CD4-positive, alpha-beta T cell (primary cell): Measurements from ENCODE around the gene ZNF14. TPM values are rescaled to one million over a fixed set of nuclear protein-coding genes. Genes with fewer than 3 reads are reported as not detected.
A peak's percentile ranks its signal among the peaks of the same experiment; 100 is the strongest.
"Not testable (repeated sequence)": the region's sequence is repeated elsewhere in the genome, so short reads cannot be mapped to it uniquely, and the experiment has no call there.

Experiments
- ATAC-seq: fragments of 200-7000 bp; cut with Tn5 transposase; one replicate; pipeline ENCODE4 v1.10.0; 2022; ENCODE audit warnings: mild to moderate bottlenecking; ENCODE audit not compliant: poor library complexity
- CTCF ChIA-PET: fragments of 350-600 bp; sonication (Branson Sonifier 250); formaldehyde crosslinking; loops from one replicate; lab custom pipeline; 2021; ENCODE audit warnings: antibody characterized with exemption, inconsistent platforms; lab: Charles Lee
- POLR2A ChIA-PET: fragments of 350-600 bp; sonication (Branson Sonifier 250); formaldehyde crosslinking; loops from one replicate; lab custom pipeline; 2021; ENCODE audit warnings: antibody characterized with exemption, inconsistent platforms; lab: Charles Lee
- DNase-seq, 14 experiments: peaks; one replicate each; pipeline ENCODE4 v3.0.0-alpha.2; 2013 to 2020; ENCODE audit warnings: mixed read lengths in 2 of 14
- H3K27ac ChIP-seq, 2 donors: one replicate each; pipeline versions ENCODE4 v1.5.1 to v1.7.0; 2013; ENCODE audit warnings: low read length in 2 of 2, low read depth in 1 of 2, mild to moderate bottlenecking in 1 of 2
- H3K27me3 ChIP-seq, 2 experiments: 1 replicate in 1 of 2; 2 replicates in 1 of 2; pipeline versions ENCODE4 v1.6.1 to v1.7.0; 2013; ENCODE audit warnings: low read length in 2 of 2, control low read depth in 1 of 2, mild to moderate bottlenecking in 1 of 2, moderate library complexity in 1 of 2; ENCODE audit not compliant: insufficient read depth in 2 of 2, control insufficient read depth in 1 of 2
- H3K36me3 ChIP-seq: one replicate; pipeline ENCODE4 v1.6.1; 2013; ENCODE audit warnings: low read length, control low read depth; ENCODE audit not compliant: insufficient read depth
- H3K4me1 ChIP-seq: one replicate; pipeline ENCODE4 v1.6.1; 2013; ENCODE audit warnings: low read length, control low read depth; ENCODE audit not compliant: insufficient read depth
- H3K4me3 ChIP-seq: one replicate; pipeline ENCODE4 v1.5.1; 2013; ENCODE audit warnings: mild to moderate bottlenecking, low read length, moderate library complexity
- H3K9me3 ChIP-seq, 2 experiments: 1 replicate in 1 of 2; 2 replicates in 1 of 2; pipeline versions ENCODE4 v1.6.1 to v1.7.0; 2013; ENCODE audit warnings: low read length in 2 of 2, mild to moderate bottlenecking in 2 of 2, control low read depth in 1 of 2, moderate library complexity in 1 of 2; ENCODE audit not compliant: control insufficient read depth in 1 of 2, insufficient read depth in 1 of 2
- H3K27ac Mint-ChIP-seq: one replicate; pipeline ENCODE4 v1.8.0; 2020; ENCODE audit warnings: mixed read lengths
- H3K27me3 Mint-ChIP-seq: one replicate; pipeline ENCODE4 v1.8.0; 2021; ENCODE audit warnings: mixed read lengths
- H3K36me3 Mint-ChIP-seq: one replicate; pipeline ENCODE4 v1.8.0; 2021; ENCODE audit warnings: low read depth, mixed read lengths
- H3K4me1 Mint-ChIP-seq: one replicate; pipeline ENCODE4 v1.8.0; 2021; ENCODE audit warnings: low read depth, mixed read lengths
- H3K4me3 Mint-ChIP-seq: one replicate; pipeline ENCODE4 v1.8.0; 2020; ENCODE audit warnings: mild to moderate bottlenecking, mixed read lengths
- H3K9me3 Mint-ChIP-seq: one replicate; pipeline ENCODE4 v1.8.0; 2020; ENCODE audit warnings: mixed read lengths
- intact Hi-C, 2 experiments: fragments of 100-400 bp; cut with DNase I in 1 of 2; cut with micrococcal nuclease in 1 of 2; formaldehyde crosslinking; loops; one replicate each; pipeline versions ENCODE4 v1.15.1 to v1.9.0; 2023 to 2025; cut with DNase I, micrococcal nuclease
- polyA plus RNA-seq, 2 donors: library from polyadenylated mRNA; unstranded; fragments of 120-200 nt; gene quantifications; one replicate each; pipeline ENCODE4 v1.2.1, GENCODE V29; 2013
- total RNA-seq, 174 experiments: library from RNA in 2 of 174; stranded (reverse) in 2 of 174; gene quantifications; one replicate each; pipeline ENCODE4 v1.2.3 and lab custom pipeline; 2021 to 2026
- TF ChIP-seq, protein P1 (sequence below): fragments of 200-600 bp; IDR thresholded peaks from one replicate; pipeline ENCODE4 v1.8.0; 2022; ENCODE audit warnings: antibody characterized with exemption, mild to moderate bottlenecking

Gene ZNF14
- total RNA-seq (10 to 100 TPM; 36.9 to 37.3 TPM), total RNA-seq (lab: John Stamatoyannopoulos, UW) (11.4 to 152 (median 64.4) reads per million in 172 experiments)
- polyA plus RNA-seq (2013, experiment 1 of 2) = 5.4 TPM
- 8.0 TPM for polyA plus RNA-seq (2013, experiment 2 of 2)

DNA sequence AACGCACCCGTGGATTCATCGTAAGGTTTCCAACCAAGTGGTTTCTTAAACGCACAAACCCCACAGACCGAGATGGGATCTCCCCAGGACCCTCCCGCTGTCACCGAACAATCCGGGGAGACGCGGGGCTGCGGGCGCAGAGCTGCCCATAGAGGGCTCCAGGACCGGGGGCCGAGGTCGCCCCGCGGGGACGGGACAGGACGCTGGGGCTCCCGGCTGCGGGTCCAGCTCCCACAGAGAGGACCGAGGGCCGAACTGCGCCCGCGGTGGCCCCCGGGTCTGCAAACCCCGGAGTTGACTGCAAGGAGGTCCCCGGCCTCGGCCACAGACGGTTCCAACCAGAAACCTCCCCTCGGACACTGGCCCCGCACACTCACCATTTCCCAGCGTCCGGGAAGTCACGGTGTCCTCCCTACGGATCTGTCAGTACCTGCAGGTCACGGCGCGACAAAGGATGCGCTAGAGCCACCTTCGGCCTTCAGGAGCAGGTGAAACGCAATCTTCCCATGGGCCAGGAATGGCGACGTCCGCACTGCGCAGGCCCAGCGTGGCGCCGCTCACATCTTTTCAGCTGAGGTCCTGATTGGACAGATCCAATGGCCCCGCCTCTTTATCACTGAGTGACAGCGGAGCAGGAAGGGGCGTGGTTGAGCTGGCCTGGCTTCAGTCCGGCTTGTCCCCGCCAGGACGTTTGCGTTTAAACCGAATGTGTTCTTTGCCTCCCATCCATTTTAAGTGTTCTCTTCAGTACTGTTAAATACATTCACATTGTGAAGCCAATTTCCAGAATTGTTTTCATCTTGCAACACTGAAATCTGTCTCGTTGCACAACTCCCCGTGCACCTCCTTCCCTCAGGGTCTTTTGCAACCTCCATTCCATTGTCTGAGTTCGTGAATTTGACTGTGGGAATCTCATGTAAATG is at the start of gene ZNF14:
Gene ZNF14 (minus strand): TSS at position 534 of the 923 bp plus-strand sequence. CDS start 154 bp downstream, at position 380.
- peaks cover 54% of the 10 kb centered on the region for H3K36me3 Mint-ChIP-seq
- peak within 1 kb of the TSS; percentile 99 for H3K4me3 Mint-ChIP-seq
- H3K9me3 ChIP-seq = peaks cover 22 to 27% of the 10 kb centered on the region in 2 experiments
- intact Hi-C loops = loop anchor here (1.0 to 5.0 kb wide), 7 partner anchors 44 to 134 kb away; partner anchors contain the start of genes ZNF101 (in 2 of the 2), ZNF253 (in 1 of the 2) and ZNF506 (in 1 of the 2)
- H3K36me3 ChIP-seq = peaks cover 18% of the 10 kb centered on the region
- ChIA-PET POLR2A (interaction anchor here (0.6 to 4.9 kb wide), 41 partner anchors 12 to 1596 kb away, joined by 3 to 112 read pairs (median 5); partner anchors contain the start of genes ATP13A1, CILP2, GMIP and LPAR2), CTCF (interaction anchor here (1.0 to 1.1 kb wide), 3 partner anchors 43 to 200 kb away, joined by 3 to 4 read pairs (median 4); partner anchors contain the start of gene ZNF101)
- H3K27me3 Mint-ChIP-seq = no peaks in the 10 kb centered on the region
- H3K4me3 ChIP-seq = peak within 1 kb of the TSS; percentile 95
- peak within 1 kb of the TSS; percentile 69 to 79 for H3K27ac ChIP-seq
- peak; percentile 83 to 96 (median 88) for DNase-seq
- H3K4me1 ChIP-seq = peaks cover 33% of the 10 kb centered on the region
- H3K9me3 Mint-ChIP-seq = peaks cover 7% of the 10 kb centered on the region
- TF ChIP-seq, protein P1, sequence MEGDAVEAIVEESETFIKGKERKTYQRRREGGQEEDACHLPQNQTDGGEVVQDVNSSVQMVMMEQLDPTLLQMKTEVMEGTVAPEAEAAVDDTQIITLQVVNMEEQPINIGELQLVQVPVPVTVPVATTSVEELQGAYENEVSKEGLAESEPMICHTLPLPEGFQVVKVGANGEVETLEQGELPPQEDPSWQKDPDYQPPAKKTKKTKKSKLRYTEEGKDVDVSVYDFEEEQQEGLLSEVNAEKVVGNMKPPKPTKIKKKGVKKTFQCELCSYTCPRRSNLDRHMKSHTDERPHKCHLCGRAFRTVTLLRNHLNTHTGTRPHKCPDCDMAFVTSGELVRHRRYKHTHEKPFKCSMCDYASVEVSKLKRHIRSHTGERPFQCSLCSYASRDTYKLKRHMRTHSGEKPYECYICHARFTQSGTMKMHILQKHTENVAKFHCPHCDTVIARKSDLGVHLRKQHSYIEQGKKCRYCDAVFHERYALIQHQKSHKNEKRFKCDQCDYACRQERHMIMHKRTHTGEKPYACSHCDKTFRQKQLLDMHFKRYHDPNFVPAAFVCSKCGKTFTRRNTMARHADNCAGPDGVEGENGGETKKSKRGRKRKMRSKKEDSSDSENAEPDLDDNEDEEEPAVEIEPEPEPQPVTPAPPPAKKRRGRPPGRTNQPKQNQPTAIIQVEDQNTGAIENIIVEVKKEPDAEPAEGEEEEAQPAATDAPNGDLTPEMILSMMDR = no peak
- peak within 1 kb of the TSS; percentile 94 for H3K27ac Mint-ChIP-seq
- ATAC-seq = peak; percentile 99
- H3K27me3 ChIP-seq = no peaks in the 10 kb centered on the region
- H3K4me1 Mint-ChIP-seq = peaks cover 27% of the 10 kb centered on the region

DNA sequence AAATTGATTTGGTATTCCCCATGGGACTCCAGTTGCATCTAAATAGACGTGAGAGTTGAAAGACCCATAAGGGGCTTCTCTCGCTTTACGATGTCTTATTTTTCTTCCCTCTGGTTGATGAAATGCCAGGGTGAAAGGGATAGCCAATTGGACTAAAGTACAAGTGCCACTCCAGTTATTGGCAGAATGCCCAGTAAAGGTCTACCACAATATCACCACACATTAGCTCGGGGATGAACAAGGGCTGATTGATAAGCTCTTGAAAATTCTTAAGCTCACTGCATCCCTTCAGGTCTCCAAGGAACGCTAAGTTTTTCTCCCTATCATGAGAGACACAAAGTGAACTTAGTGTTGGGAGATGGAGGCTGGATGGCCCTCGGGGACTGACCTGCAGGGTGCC is 48.9 kb upstream of the ZNF14 start:
- H3K9me3 Mint-ChIP-seq, intact Hi-C loops, DNase-seq, H3K4me3 Mint-ChIP-seq, H3K27ac ChIP-seq, ATAC-seq, H3K4me3 ChIP-seq, H3K36me3 ChIP-seq, H3K27me3 Mint-ChIP-seq, CTCF ChIA-PET, H3K9me3 ChIP-seq, H3K27me3 ChIP-seq: not testable (repeated sequence)
- peaks cover 20% of the 10 kb centered on the region for H3K4me1 ChIP-seq
- Mint-ChIP-seq H3K36me3 (peaks cover 83% of the 10 kb centered on the region), H3K27ac (peak overlapping the region; percentile 4), H3K4me1 (peaks cover 63% of the 10 kb centered on the region)
- POLR2A ChIA-PET = interaction anchor here (0.7 to 2.0 kb wide), 3 partner anchors 17 to 119 kb away, joined by 3 to 6 read pairs (median 4); partner anchors contain the start of genes ZNF506 and ZNF93

DNA sequence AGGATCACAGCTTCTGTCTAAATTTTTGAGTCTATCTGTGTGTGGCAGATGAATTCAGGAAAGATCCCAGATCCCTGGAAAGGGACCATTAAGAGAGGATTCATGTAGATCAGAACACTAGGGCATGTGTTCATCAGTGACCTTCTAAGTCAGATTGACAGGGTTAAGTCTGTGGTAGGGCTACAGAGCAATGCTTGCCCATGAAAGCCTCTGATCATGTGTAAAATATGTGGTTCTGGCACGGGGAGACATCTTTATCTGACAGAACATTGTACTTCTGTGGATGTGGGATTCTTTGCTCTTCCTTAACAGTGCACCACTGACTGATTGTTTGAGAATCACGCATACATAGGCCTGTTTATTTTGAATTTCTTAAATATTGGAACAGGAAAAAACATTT is 45.8 kb upstream of the ZNF14 start:
- ATAC-seq (no peak), DNase-seq (no peak)
- no peaks in the 10 kb centered on the region for H3K9me3 ChIP-seq
- no peaks in the 10 kb centered on the region for H3K9me3 Mint-ChIP-seq
- H3K27me3 ChIP-seq = no peaks in the 10 kb centered on the region
- H3K4me1 Mint-ChIP-seq = peaks cover 66% of the 10 kb centered on the region
- H3K4me3 ChIP-seq = no peak overlapping the region
- intact Hi-C loops = loop anchor here (5.0 to 10.0 kb wide), 5 partner anchors 44 to 454 kb away; partner anchors contain the start of genes MAU2 (in 1 of the 2), NDUFA13 (in 1 of the 2), SUGP1 (in 1 of the 2) and TSSK6 (in 1 of the 2)
- ChIA-PET POLR2A (interaction anchor here (0.9 to 3.7 kb wide), 3 partner anchors 87 to 123 kb away, joined by 3 to 35 read pairs (median 6); partner anchors contain the start of genes ZNF253 and ZNF93), CTCF (interaction anchor here (2.8 kb wide), 1 partner anchor 19 kb away, joined by 7 read pairs; no protein-coding TSS in a partner anchor)
- TF ChIP-seq, protein P1 = no peak
- no peaks in the 10 kb centered on the region for H3K27me3 Mint-ChIP-seq
- H3K4me1 ChIP-seq = peaks cover 30% of the 10 kb centered on the region
- H3K27ac ChIP-seq = no peak overlapping the region
- H3K4me3 Mint-ChIP-seq = peak overlapping the region; percentile 94
- peak overlapping the region; percentile 89 for H3K27ac Mint-ChIP-seq
- H3K36me3 ChIP-seq = peaks cover 4% of the 10 kb centered on the region
- H3K36me3 Mint-ChIP-seq = peaks cover 61% of the 10 kb centered on the region
